Kidney tubule cell (primary cell): ENCODE data around the gene LMOD1.
"Not testable (repeated sequence)": the region's sequence is repeated elsewhere in the genome, so short reads cannot be mapped to it uniquely, and the experiment has no call there.

ENCODE experiments used
- DNase-seq: peaks from one replicate; pipeline ENCODE4 v3.0.0-alpha.2; 2018; ENCODE audit warnings: low spot score

Gene LMOD1

DNA sequence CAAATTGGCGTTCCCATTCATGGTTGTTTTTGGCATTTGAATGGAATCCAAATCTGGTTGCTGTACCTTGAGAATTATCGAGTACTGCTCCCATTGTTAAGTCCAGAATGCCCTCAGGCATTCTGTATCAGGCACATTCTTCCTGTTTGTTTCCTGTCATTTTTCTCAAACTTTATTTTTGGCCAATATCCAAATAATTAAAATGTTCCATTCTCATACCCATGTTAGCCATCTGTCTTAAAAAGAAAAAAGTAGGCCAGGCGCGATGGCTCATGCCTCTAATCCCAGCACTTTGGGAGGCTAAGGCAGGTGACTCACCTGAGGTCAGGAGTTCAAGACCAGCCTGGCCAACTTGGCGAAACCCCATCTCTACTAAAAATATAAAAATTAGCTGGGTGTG is 86.9 kb downstream of the LMOD1 start:
- DNase-seq: no peak

DNA sequence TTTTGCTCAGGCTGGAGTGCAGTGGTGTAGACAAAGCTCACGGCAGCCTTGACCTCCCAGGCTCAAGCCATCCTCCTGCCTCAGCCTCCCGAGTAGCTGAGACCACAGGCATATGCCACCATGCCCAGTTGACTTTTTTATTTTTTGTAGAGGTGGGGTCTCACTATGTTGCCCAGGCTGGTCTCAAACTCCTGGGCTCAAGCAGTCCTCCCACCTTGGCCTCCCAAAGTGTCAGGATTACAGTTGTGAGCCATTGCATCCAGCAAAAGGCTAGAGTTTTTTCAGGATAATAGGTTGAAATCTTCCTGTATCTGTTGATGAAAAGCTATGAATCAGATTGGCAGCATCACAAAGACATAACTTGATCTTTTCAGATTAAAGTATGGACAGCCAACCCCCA is 89.6 kb downstream of the LMOD1 start:
- not testable (repeated sequence) for DNase-seq

DNA sequence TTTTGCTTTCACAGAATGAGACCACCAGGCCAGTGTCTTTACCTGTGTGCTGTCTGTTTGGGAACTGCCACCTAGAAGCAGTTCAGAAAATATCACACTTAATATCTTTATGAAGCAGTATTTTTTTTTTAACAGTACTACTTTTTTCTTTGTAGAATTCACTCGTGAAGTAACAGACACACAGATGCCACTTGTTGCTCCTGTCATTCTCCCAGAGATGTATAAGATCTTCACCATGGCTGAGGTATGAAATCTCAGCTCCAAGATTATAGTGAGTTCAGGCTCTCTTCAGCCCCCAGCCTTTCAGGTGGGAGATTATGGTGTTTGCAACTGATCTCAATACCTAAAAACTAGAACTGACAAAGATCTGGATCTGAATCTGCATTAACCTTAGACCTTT is 94.4 kb downstream of the LMOD1 start:
- DNase-seq: no peak

DNA sequence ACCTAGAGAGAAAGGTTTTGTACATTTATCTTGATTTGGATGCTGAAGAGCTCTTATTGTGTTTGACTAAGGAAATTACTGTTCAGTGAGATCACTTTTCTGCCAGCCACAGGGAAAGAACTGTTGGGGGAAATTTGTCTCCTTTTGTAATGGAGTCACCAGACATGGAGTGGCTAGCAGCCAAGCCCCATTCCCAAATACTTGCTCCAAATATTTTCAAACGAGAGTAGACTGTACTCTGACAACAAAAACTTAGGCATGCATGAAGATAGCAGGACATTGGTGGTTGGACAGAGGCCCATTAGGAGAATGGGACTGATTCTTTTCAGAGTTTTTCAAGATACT is 96.3 kb downstream of the LMOD1 start:
- DNase-seq: peak; percentile 88

DNA sequence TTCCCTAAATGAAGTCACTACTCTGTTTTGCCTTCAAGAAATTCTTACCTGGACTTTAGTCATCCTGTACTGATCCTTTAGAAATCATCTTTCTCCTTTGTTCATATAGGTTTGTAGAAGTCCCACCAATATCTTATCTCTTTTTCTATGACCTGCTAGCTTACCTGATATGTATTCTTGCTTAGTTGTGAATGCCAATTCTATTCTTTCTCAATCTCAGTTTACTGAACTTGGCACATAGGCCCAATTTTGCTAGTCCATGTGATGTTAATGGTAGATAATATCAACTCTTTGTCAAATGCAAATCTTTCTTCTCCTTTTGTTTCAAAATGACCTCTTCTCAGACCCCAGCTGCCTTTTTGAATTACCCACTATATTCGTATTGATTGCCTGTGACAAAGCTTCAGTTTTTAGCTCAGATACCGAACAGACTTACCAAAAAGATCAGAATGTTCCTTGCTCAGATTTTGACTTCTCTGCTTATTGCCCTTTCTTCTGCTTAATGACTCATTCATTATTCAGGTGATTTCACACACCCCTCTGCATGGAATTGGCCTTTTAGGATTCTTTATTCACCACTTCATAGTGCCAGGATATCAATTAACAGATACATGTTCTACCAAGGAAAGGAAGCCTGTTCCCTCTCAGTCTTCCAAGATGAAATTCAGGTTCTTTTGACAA is 96.8 kb downstream of the LMOD1 start:
- DNase-seq: no peak

DNA sequence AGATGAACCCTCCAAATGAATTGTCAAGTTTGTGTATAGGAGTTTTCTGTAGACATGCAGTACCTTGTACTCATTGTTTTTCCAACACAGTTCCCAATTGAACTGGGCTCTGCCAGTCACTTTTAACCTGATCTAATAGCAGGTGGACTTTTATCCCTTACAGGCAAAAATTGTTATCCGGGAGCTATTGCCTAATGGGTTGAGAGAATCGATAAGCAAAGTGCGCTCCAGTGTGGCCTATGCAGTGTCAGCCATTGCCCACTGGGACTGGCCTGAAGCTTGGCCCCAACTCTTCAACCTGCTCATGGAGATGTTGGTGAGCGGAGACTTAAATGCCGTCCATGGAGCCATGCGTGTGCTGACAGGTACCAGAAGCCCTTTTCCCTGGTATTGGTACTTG is 98.1 kb downstream of the LMOD1 start:
- no peak for DNase-seq

DNA sequence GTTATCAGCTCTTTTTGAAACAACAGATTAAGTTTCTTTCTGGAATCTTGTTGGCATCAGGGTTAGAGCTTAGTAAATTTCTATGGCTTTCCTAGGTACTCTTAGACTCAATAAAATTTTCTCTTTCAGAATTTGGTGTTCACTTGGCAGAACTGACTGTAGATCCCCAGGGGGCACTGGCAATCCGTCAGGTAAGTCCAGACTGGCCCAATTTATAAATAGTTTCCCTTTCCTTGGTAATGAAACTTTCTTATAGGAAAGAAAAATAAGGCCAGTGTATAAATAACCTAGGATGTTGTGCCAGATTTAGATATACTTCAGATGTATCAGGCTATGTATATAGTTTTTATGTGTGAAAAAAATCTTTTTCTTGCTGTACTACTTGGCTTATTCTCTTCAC is 99.2 kb downstream of the LMOD1 start:
- DNase-seq: no peak
